GM21723 (cell line): ENCODE data around the gene RRN3.
A peak's percentile ranks its signal among the peaks of the same experiment; 100 is the strongest.
"Not testable (repeated sequence)": the region's sequence is repeated elsewhere in the genome, so short reads cannot be mapped to it uniquely, and the experiment has no call there.

Experiments
- ATAC-seq: cut with Tn5 transposase; IDR thresholded peaks from one replicate; pipeline ENCODE4 v1.9.1; 2021; ENCODE audit warnings: mild to moderate bottlenecking, moderate library complexity; ENCODE audit not compliant: unreplicated experiment

The RRN3 gene

DNA sequence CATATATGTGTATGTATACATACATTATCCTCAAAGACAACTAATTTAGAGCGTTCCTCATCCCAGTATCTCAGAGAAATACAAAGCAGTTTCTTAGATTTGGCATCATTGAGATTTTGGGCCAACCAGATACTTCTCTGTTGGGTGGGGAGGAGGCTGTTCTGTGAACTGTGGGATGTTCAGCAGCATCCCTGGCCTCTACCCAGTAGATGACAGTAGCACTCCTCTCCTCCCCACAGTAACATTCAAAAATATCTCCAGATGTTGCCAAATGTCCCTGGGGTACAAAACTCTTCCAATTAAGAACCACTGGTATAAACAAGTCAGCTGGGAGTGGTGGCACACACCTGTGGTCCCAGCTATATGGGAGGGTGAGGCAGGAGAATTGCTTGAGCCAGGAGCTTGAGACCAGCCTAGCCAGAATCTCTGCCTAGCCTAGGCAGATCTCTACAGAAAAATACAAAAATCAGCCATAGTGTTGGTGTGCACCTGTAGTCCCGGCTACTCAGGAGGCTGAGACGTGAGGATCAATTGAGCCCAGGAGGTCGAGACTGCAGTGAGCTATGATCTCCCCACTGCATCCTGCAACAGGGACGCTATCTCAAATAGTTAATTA is 6.4 kb upstream of the RRN3 start:
- not testable (repeated sequence) for ATAC-seq

DNA sequence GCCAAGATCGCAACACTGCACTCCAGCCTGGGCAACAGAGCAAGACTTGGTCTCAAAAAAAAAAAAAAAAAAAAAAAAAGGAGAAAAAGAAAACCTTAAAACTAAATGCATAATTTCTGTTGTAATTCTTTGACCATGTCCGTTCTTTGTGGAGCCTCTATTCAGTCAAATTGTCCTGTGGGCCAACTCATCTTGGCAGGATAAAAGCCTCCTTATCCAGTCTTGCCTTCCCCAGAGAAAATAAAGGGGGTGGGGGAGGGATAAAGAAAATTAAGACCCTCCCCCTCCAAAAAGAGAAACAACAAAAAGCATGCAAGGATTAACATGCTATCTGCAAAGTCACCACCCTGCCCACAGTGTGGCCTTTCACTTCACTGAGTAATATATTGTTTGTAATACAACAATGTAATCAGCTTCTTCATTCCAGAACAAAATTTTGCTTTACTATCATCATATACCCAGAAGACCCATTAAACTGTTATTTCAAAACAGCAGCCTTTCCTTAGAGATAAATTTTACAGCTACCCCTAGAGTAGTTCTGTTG is 5.4 kb upstream of the RRN3 start:
- ATAC-seq: not testable (repeated sequence)

- not testable (repeated sequence) for ATAC-seq
Observed at GRCh38 chr16:15096583-15096972, 2.5 kb upstream of the RRN3 start.

GRCh38 chr16:15093571-15093954 is 509 bp downstream of the RRN3 start:
- not testable (repeated sequence) for ATAC-seq

- not testable (repeated sequence) for ATAC-seq
Observed at GRCh38 chr16:15090663-15091269, 3.3 kb downstream of the RRN3 start.

DNA sequence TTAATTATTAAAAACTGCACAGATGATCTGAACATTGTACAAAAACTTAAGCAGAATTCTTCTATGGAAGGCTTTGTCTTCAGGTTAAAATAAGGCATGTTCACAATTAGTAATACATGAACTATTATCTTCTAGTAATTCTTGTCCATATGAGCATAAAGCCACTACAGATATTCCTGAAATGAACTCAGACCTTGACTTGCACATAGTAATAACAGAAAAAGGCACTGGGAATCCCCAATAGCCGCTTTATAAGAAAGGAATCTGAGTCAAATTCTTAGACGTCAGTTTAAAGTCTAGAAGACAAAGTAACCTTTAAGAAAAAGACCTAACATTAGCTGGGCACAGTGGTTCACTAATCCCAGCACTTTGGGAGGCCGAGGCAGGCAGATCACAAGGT is 11.3 kb downstream of the RRN3 start:
- not testable (repeated sequence) for ATAC-seq

DNA sequence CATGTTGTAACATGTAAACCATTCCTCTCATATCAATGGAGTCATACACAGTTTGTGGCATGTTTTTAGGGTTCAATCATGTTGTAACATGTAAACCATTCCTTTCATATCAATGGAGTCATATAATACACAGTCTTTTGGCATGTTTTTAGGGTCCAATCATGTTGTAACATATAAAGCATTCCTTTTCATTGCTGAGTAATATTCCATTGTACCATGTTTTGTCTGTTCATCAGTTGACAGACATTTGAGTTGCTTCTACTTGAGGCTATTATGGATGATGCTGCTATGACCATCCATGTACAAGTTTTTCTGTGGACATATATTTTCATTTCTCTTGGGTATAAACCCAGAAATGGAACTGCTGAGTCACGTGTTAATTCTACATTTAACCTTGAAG is 13.2 kb downstream of the RRN3 start:
- not testable (repeated sequence) for ATAC-seq

- ATAC-seq: not testable (repeated sequence)
Observed at GRCh38 chr16:15076161-15076560, 17.9 kb downstream of the RRN3 start.

DNA sequence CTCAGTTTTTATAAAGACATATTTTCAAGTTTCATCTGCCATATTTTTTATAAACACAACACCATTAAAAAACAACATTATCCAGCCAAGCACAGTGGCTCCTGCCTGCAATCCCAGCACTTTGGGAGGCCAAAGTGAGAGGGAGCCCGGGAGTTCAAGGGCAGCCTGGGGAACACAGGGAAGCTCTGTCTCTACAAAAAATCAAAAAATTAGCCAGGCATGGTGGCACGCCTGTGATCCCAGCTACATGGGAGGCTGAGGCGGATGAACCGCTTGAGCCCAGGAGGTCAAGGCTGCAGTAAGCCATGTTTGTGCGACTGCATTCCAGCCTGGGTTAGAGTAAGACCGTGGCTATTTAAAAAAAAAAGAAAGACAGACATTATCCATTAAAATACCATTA is 21.0 kb downstream of the RRN3 start:
- ATAC-seq: no peak

GRCh38 chr16:15071916-15072769 is 21.9 kb downstream of the RRN3 start:
- ATAC-seq: not testable (repeated sequence)

DNA sequence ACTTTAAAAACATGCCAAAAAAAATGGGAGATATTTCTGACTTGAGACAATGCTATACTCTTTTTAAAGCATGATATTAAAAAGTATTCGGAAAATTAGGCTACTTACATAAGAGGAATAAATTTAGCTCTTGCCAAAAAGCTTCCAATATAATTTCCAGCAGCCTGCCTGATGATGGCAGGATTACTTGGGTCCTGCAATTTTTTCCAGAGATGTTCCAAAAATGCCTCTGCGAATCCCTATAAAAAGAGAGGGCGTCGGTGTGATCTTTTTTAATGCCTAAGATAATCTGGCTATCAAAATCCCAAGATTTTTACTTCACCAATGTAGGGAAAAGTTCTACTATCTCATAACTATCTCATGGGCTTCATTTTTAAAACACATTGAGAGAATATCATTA is 23.1 kb downstream of the RRN3 start:
- ATAC-seq: not testable (repeated sequence)

DNA sequence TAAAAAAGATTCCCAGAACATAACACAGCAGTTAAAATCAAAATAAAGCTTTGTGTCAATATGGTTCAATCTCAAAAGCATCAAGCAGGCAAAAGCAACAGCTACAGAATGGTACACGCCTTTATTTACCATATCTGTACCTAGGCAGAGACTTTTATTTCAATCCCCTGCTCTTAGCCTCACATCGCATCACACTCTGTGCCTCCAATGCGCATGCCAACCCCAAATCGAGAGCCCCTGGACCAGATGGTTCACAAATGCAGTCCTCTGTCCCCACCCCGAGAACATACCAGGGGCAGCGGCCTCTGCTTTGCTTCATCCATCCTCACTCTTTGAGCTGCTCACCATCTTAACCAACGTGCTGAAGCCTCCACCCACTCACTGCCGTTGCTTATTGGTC is 27.4 kb downstream of the RRN3 start:
- ATAC-seq: not testable (repeated sequence)

DNA sequence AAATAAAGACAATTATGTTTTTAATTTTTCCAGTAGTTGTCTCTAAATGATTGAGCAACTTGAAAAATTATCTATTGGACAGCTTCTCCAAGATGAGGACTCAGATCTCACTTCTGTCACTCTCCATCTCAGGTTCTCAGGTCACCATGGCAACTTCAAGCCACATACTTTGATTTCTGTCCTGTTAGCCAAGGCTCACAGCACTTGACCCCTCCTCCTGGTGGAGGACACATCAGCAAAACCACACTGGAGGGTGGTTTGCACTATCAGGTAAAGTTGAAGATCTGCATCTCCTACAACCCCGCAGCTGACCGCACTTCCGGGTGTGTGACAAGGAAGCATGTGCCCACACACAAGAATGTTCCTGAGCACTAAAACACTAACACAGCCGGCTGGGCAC is 28.1 kb downstream of the RRN3 start:
- ATAC-seq: not testable (repeated sequence)

GRCh38 chr16:15062085-15062810 is 31.8 kb downstream of the RRN3 start:
- ATAC-seq: not testable (repeated sequence)

- ATAC-seq: no peak
Observed at GRCh38 chr16:15059324-15059723, 34.7 kb downstream of the RRN3 start.

DNA sequence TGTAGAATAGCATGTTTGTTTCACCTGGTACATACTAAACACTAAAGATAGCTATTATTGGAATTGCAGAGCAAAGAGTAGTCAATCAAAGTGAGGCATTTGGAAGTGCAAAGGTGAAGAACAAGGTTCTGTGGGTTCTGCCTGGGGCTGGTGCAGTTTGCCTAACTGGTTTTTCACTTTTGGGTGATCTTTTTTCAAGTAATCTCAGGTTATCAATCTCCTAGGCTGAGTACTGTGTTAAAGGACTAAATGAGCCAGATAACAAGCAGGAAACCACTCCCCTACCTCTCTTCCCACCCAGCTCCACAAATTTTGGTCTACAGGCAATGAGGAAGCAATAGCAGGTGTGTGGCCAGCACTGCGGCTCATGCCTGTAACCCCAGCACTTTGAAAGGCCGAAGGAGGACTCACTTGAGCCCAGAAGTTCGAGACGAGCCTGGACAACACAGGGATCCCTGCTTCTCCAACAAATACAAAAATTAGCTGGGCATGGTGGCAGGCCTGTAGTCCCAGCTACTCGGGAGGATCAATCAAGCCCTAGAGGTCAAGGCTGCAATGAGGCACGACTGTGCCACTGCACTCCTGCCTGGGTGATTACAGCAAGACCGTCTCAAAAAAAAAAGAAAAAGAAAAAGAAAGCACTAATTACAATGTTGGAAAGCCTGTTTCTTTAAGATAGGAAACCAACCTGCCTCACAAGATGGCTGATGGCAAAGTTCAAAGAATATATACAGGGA is 36.2 kb downstream of the RRN3 start:
- no peak for ATAC-seq

DNA sequence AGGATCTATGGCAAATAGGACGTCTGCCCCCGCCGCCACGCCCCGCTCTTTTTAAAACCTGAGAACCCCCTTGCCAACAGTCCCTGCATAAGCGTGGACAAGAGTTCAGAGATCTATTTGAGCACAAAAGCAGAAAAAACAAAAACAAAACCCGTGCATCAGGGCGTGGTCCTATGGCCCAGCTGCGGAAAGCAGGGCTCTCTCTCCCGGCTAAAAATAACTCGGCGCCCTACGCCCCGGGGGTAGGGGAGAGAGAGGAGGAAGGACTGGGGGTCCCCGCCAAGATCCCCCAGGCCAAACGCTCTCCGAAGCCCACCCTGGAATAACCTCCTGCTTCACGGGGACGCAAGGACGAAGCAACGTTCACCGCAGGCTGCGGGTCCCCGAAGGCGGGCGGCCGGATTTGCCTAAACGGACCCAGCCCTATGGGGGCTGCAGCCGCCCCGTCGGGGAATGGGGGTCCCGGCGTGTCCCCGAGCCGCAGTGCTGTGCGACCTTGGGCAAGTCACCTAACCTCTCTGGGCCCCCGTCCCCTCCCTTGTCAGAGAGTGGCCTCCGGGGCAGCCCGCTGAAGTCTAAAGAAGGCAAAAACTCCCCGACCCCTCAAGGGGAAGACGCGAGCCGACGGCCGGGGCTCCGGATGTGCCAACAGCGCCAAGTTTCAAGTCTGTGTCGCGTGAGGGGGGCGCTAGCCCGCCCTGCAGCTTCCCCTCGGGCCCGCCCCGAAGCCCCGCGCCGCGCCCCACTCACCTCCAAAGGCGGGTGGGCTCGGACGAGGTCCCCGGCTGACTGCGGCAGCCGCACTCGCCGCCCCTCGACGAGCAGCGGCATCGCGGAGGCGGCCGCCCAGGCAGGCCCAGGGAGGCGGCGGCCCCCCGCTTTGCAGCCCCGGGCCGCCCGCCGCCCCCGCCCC is 38.7 kb downstream of the RRN3 start:
- peak; percentile 68 for ATAC-seq

- ATAC-seq: no peak
Observed at GRCh38 chr16:15054357-15055140, 39.5 kb downstream of the RRN3 start.
